WERI-Rb-1 (cell line): ENCODE data around the gene NPW.

Source experiments
- DNase-seq: peaks from one replicate; pipeline ENCODE4 v3.0.0-alpha.2; 2020
- H3K27ac ChIP-seq: fragments of 250-450 bp; sonication (Bioruptor Pico); 2 replicates; pipeline ENCODE4 v1.5.1; 2020; ENCODE audit warnings: mild to moderate bottlenecking, moderate library complexity
- H3K27me3 ChIP-seq: fragments of 250-450 bp; sonication (Bioruptor Pico); 2 replicates; pipeline ENCODE4 v1.5.1; 2021; ENCODE audit warnings: mild to moderate bottlenecking, low read depth, moderate library complexity; ENCODE audit not compliant: insufficient read depth, severe bottlenecking
- H3K36me3 ChIP-seq: fragments of 250-450 bp; sonication (Bioruptor Pico); 2 replicates; pipeline ENCODE4 v1.5.1; 2020; ENCODE audit warnings: mild to moderate bottlenecking, moderate library complexity
- H3K4me3 ChIP-seq: 2 replicates; pipeline ENCODE4 v1.5.1; 2011; ENCODE audit warnings: low read depth, mild to moderate bottlenecking, control low read depth, low read length
- H3K9me3 ChIP-seq: fragments of 250-450 bp; sonication (Bioruptor Pico); 2 replicates; pipeline ENCODE4 v1.5.1; 2021; ENCODE audit warnings: mild to moderate bottlenecking, moderate library complexity; ENCODE audit not compliant: severe bottlenecking
- TF ChIP-seq, protein P1 (sequence below): IDR thresholded peaks from 2 replicates; pipeline ENCODE4 v1.5.1; 2011; ENCODE audit warnings: low read depth, mild to moderate bottlenecking, control low read depth, inconsistent platforms, low read length

The NPW gene

GRCh38 chr16:2053897-2054296, 34.3 kb downstream of the NPW start:
- no peak for DNase-seq
- H3K36me3 ChIP-seq = peaks cover 49% of the 10 kb centered on the region
- H3K27ac ChIP-seq = no peak overlapping the region
- TF ChIP-seq, protein P1, sequence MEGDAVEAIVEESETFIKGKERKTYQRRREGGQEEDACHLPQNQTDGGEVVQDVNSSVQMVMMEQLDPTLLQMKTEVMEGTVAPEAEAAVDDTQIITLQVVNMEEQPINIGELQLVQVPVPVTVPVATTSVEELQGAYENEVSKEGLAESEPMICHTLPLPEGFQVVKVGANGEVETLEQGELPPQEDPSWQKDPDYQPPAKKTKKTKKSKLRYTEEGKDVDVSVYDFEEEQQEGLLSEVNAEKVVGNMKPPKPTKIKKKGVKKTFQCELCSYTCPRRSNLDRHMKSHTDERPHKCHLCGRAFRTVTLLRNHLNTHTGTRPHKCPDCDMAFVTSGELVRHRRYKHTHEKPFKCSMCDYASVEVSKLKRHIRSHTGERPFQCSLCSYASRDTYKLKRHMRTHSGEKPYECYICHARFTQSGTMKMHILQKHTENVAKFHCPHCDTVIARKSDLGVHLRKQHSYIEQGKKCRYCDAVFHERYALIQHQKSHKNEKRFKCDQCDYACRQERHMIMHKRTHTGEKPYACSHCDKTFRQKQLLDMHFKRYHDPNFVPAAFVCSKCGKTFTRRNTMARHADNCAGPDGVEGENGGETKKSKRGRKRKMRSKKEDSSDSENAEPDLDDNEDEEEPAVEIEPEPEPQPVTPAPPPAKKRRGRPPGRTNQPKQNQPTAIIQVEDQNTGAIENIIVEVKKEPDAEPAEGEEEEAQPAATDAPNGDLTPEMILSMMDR = no peak
- H3K9me3 ChIP-seq = no peaks in the 10 kb centered on the region
- no peak overlapping the region for H3K4me3 ChIP-seq
- no peaks in the 10 kb centered on the region for H3K27me3 ChIP-seq

DNA sequence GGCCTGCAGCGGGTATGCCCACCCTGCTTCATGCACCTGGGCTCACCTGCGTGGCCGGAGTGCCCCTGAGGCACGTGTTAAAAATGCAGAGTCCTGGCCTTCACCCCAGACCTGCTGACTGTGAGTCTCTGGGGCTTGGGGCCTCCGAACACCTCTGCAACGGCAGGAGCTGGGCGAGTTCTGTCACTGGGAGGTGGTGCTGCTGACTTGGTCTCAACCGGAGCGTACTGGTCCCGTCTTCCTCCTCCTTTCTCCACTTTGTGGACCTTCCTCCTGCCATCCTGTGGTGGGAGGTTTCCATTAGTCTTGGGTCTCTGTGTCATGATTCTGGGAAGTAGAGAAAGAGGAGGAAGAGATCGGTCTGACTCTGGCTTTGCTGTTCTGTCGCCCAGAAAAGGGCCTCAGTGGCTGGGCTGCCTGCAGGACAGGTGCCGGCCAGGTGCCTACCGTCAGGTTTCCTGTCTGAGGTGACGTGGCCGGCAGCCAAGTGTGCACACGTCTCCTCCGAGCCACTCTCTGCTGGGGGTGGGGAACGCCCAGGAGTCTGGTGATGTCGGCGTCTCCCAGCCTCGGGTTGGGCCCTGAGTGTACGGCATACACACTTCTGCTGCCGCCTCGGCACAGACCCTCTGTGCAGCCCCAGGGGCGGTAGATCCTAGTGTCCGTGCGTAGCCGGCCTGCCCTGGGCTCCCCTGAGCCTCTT, 35.1 kb downstream of the NPW start:
- Histone ChIP-seq H3K27ac (no peak overlapping the region), H3K36me3 (peaks cover 49% of the 10 kb centered on the region), H3K27me3 (no peaks in the 10 kb centered on the region), H3K4me3 (no peak overlapping the region), H3K9me3 (no peaks in the 10 kb centered on the region)
- TF ChIP-seq, protein P1 = no peak
- DNase-seq = no peak

- Histone ChIP-seq H3K36me3 (peaks cover 52% of the 10 kb centered on the region), H3K27ac (no peak overlapping the region), H3K9me3 (no peaks in the 10 kb centered on the region), H3K4me3 (no peak overlapping the region), H3K27me3 (no peaks in the 10 kb centered on the region)
- peak; percentile 62 for DNase-seq
- TF ChIP-seq, protein P1 = peak; percentile 60
These were observed 36.5 kb downstream of the NPW start for GRCh38 chr16:2056077-2056476.

GRCh38 chr16:2056681-2057407, 37.3 kb downstream of the NPW start:
- Histone ChIP-seq H3K4me3 (no peak overlapping the region), H3K36me3 (peaks cover 47% of the 10 kb centered on the region)
- no peak for DNase-seq

GRCh38 chr16:2057438-2057837, 37.9 kb downstream of the NPW start:
- no peak for DNase-seq
- Histone ChIP-seq H3K27me3 (no peaks in the 10 kb centered on the region), H3K36me3 (peaks cover 46% of the 10 kb centered on the region), H3K27ac (no peak overlapping the region), H3K9me3 (no peaks in the 10 kb centered on the region), H3K4me3 (no peak overlapping the region)
- TF ChIP-seq, protein P1 = no peak

More at GRCh38 chr16:2056681-2057407, 37.3 kb downstream of the NPW start:
- no peak overlapping the region for H3K27ac ChIP-seq
- H3K27me3 ChIP-seq = no peaks in the 10 kb centered on the region
- TF ChIP-seq, protein P1 = peak; percentile 47; the same call in 1 of the 2 replicates
- H3K9me3 ChIP-seq = no peaks in the 10 kb centered on the region
